KBM-7 (cell line): ENCODE results near the gene PTCSC3.
A peak's percentile ranks its signal among the peaks of the same experiment; 100 is the strongest.

Source experiments
- DNase-seq: peaks from one replicate; pipeline ENCODE4 v3.0.0-alpha.2; 2015
- in situ Hi-C: fragments of 300-500 bp; cut with MboI; formaldehyde crosslinking; loops from 2 replicates; pipeline ENCODE4 v1.14.3; 2020; ENCODE audit warnings: low sequenced_read_pairs, low pct_unique_long_range_greater_than_20kb, mixed read lengths

PTCSC3 gene

GRCh38 chr14:36176524-36176923, at the start of gene PTCSC3:
PTCSC3 (minus strand) TSS chr14:36176722.
- in situ Hi-C loops: no loop called here

GRCh38 chr14:36226164-36226563, 49.6 kb upstream of the PTCSC3 start:
- no peak for DNase-seq
- in situ Hi-C loops: no loop called here

More at GRCh38 chr14:36176524-36176923, at the start of gene PTCSC3:
- no peak for DNase-seq

GRCh38 chr14:36224176-36224575, 47.7 kb upstream of the PTCSC3 start:
- DNase-seq: no peak
- in situ Hi-C loops: no loop called here

- in situ Hi-C loops: no loop called here
- DNase-seq: no peak
Measured at GRCh38 chr14:36223558-36223957, 47.0 kb upstream of the PTCSC3 start.

GRCh38 chr14:36222952-36223468, 46.5 kb upstream of the PTCSC3 start:
- in situ Hi-C loops: no loop called here

GRCh38 chr14:36222337-36222736, 45.8 kb upstream of the PTCSC3 start:
- in situ Hi-C loops: no loop called here
- DNase-seq: no peak

More at GRCh38 chr14:36222952-36223468, 46.5 kb upstream of the PTCSC3 start:
- no peak for DNase-seq

GRCh38 chr14:36221112-36221511, 44.6 kb upstream of the PTCSC3 start:
- no peak for DNase-seq
- in situ Hi-C loops: no loop called here

GRCh38 chr14:36217732-36218131, 41.2 kb upstream of the PTCSC3 start:
- DNase-seq: no peak
- in situ Hi-C loops: no loop called here

GRCh38 chr14:36217027-36217426, 40.5 kb upstream of the PTCSC3 start:
- in situ Hi-C loops: no loop called here
- DNase-seq: no peak

- DNase-seq: no peak
- in situ Hi-C loops: no loop called here
Measured at GRCh38 chr14:36215217-36215598, 38.7 kb upstream of the PTCSC3 start.

- in situ Hi-C loops: no loop called here
- DNase-seq: no peak
Measured at GRCh38 chr14:36214476-36215216, 38.1 kb upstream of the PTCSC3 start.

GRCh38 chr14:36212987-36213386, 36.5 kb upstream of the PTCSC3 start:
- in situ Hi-C loops: no loop called here

GRCh38 chr14:36212577-36212976, 36.1 kb upstream of the PTCSC3 start:
- no peak for DNase-seq
- in situ Hi-C loops: no loop called here

More at GRCh38 chr14:36212987-36213386, 36.5 kb upstream of the PTCSC3 start:
- no peak for DNase-seq

- DNase-seq: no peak
- in situ Hi-C loops: no loop called here
Measured at GRCh38 chr14:36208690-36209278, 32.3 kb upstream of the PTCSC3 start.

- DNase-seq: peak; percentile 34
- in situ Hi-C loops: no loop called here
Measured at GRCh38 chr14:36207500-36207899, 31.0 kb upstream of the PTCSC3 start.

GRCh38 chr14:36204461-36205073, 28.0 kb upstream of the PTCSC3 start:
- no peak for DNase-seq
- in situ Hi-C loops: no loop called here

GRCh38 chr14:36198378-36198777, 21.9 kb upstream of the PTCSC3 start:
- in situ Hi-C loops: no loop called here
- no peak for DNase-seq

GRCh38 chr14:36194663-36195062, 18.1 kb upstream of the PTCSC3 start:
- in situ Hi-C loops: no loop called here
- DNase-seq: no peak

GRCh38 chr14:36192530-36192929, 16.0 kb upstream of the PTCSC3 start:
- in situ Hi-C loops: no loop called here
- DNase-seq: no peak

GRCh38 chr14:36183402-36183801, 6.9 kb upstream of the PTCSC3 start:
- DNase-seq: no peak
- in situ Hi-C loops: no loop called here
